Measurements from ENCODE around the gene COL18A1.

DNA sequence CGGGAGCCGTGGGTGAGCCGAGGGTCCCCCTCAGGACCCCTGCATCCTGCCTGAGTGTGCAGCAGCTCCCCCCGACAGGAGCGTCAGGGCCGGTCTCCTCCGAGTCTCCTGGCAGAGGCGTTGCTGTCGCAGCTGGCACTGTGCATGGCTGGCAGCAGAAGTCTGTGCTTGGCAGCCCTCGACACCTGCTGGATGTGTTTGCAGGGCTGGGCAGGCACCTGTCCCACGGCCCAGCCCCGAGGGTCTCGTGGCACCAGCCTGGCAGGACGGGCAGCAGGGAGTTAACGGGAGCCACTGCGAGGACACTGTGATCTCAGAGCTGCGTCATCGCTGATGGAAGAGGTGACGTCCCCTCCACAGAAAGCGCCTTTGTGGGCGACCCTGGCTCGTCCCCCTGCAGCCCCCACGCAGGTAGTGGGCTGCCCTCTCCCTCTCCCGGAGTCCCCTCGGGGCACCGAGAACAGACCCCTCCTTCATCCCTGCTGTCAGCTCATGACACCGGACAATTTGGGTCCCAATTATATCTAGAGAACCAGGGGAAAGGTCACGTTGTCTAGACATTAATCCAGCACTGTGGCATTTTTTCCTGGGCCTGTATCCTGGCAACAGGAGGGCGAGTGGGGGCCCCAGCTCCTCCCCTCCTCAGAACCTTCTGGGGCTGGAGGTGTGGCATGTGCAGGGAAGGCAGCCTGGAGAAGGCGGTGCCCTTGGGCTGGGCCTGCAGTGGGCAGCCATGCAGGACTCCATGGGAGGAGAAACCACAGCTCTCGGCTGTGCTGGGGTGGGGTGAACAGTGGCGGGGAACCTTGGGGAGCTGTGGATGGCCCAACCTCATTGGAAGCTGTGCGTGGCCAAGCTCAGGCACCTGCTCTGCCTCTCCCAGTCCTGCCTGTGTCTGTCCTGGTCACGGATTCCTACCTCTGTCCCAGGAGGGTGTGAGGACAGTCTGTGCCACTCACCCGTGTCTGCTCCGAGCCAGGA is 15.4 kb downstream of the COL18A1 start:
- no peak for TF ChIP-seq EZH2 (IDR thresholded peaks at IDR 0.05; ENCODE audit: low read length, unreplicated experiment)
- TF ChIP-seq, protein P1, sequence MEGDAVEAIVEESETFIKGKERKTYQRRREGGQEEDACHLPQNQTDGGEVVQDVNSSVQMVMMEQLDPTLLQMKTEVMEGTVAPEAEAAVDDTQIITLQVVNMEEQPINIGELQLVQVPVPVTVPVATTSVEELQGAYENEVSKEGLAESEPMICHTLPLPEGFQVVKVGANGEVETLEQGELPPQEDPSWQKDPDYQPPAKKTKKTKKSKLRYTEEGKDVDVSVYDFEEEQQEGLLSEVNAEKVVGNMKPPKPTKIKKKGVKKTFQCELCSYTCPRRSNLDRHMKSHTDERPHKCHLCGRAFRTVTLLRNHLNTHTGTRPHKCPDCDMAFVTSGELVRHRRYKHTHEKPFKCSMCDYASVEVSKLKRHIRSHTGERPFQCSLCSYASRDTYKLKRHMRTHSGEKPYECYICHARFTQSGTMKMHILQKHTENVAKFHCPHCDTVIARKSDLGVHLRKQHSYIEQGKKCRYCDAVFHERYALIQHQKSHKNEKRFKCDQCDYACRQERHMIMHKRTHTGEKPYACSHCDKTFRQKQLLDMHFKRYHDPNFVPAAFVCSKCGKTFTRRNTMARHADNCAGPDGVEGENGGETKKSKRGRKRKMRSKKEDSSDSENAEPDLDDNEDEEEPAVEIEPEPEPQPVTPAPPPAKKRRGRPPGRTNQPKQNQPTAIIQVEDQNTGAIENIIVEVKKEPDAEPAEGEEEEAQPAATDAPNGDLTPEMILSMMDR (conservative IDR thresholded peaks at IDR 0.05; ENCODE audit: low read depth, low read length), result no peak
